Activated CD4-positive, alpha-beta T cell treated with anti-CD3 and anti-CD28 coated beads, Interleukin-2, amount 10 ng/mL, durations not matched to agents 24 days and 14 days (primary cell): ENCODE data around the gene TAF3. TPM values are rescaled to one million over a fixed set of nuclear protein-coding genes. Genes with fewer than 3 reads are reported as not detected.

ENCODE experiments used
- DNase-seq: peaks from one replicate; pipeline ENCODE4 v3.0.0; 2022
- H3K27ac Mint-ChIP-seq: one replicate; pipeline ENCODE4 v1.8.0; 2022; ENCODE audit warnings: mild to moderate bottlenecking, mixed read lengths
- H3K27me3 Mint-ChIP-seq: one replicate; pipeline ENCODE4 v1.8.0; 2022; ENCODE audit warnings: mixed read lengths
- H3K36me3 Mint-ChIP-seq: one replicate; pipeline ENCODE4 v1.8.0; 2022; ENCODE audit warnings: low read depth, mild to moderate bottlenecking, mixed read lengths
- H3K4me1 Mint-ChIP-seq: one replicate; pipeline ENCODE4 v1.8.0; 2021; ENCODE audit warnings: mixed read lengths
- H3K4me3 Mint-ChIP-seq: one replicate; pipeline ENCODE4 v1.8.0; 2022; ENCODE audit warnings: mild to moderate bottlenecking, moderate library complexity, mixed read lengths
- H3K9me3 Mint-ChIP-seq: one replicate; pipeline ENCODE4 v1.8.0; 2021; ENCODE audit warnings: mixed read lengths
- intact Hi-C: fragments of 100-400 bp; cut with micrococcal nuclease; formaldehyde crosslinking; loops from one replicate; pipeline ENCODE4 v1.15.1; 2023
- total RNA-seq: library from RNA; stranded (reverse); gene quantifications from 2 replicates; pipeline ENCODE4 v1.2.3, GENCODE V29; 2022

The TAF3 gene
- total RNA-seq, 1 donor from 2014 or later = 15.1 TPM

DNA sequence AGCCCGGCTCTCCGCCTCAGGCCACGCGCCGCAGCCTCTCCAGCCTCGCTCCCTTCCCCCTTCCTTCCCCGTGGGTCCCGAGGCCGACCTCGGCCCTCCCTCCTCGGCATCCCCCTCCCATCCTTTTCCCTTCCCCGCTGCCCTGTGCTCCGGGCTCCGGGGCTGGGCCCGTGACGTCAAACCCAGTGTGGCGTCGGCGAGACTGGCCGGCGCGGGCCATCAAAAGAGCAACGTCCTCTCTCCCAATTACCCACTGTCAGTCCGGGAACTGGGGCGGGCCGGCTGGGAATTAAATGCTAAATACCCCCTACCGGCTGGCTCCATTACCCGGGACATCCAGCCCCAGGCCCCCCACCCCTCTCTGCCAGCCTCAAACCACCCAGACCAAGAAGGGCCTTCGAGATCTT lies 233.5 kb downstream of the TAF3 start:
- H3K27ac Mint-ChIP-seq = peak overlapping the region; percentile 53
- intact Hi-C loops = loop anchor here (1.0 to 10.0 kb wide), 7 partner anchors 10 to 1040 kb away; partner anchors contain the start of gene TAF3
- H3K27me3 Mint-ChIP-seq = peaks cover 38% of the 10 kb centered on the region
- no peaks in the 10 kb centered on the region for H3K9me3 Mint-ChIP-seq
- H3K4me3 Mint-ChIP-seq = peak overlapping the region; percentile 90
- peaks cover 20% of the 10 kb centered on the region for H3K36me3 Mint-ChIP-seq
- peak; percentile 61 for DNase-seq
- peaks cover 23% of the 10 kb centered on the region for H3K4me1 Mint-ChIP-seq

- peak overlapping the region; percentile 90 for H3K4me3 Mint-ChIP-seq
- DNase-seq = peak; percentile 74
- H3K4me1 Mint-ChIP-seq = peaks cover 25% of the 10 kb centered on the region
- H3K9me3 Mint-ChIP-seq = no peaks in the 10 kb centered on the region
- peaks cover 26% of the 10 kb centered on the region for H3K36me3 Mint-ChIP-seq
- intact Hi-C loops = loop anchor here (1.0 to 10.0 kb wide), 7 partner anchors 10 to 1040 kb away; partner anchors contain the start of gene TAF3
- H3K27ac Mint-ChIP-seq = peak overlapping the region; percentile 80
- peaks cover 32% of the 10 kb centered on the region for H3K27me3 Mint-ChIP-seq
These were observed 234.1 kb downstream of the TAF3 start for GRCh38 chr10:8052341-8052955.

GRCh38 chr10:8052956-8053445 lies 234.7 kb downstream of the TAF3 start:
- Mint-ChIP-seq H3K27ac (peak overlapping the region; percentile 55), H3K27me3 (peaks cover 27% of the 10 kb centered on the region), H3K4me1 (peaks cover 27% of the 10 kb centered on the region), H3K36me3 (peaks cover 32% of the 10 kb centered on the region), H3K9me3 (no peaks in the 10 kb centered on the region), H3K4me3 (peak overlapping the region; percentile 90)
- intact Hi-C loops = loop anchor here (1.0 to 10.0 kb wide), 10 partner anchors 8 to 1156 kb away; partner anchors contain the start of gene TAF3
- no peak for DNase-seq

GRCh38 chr10:8053446-8054243 lies 235.3 kb downstream of the TAF3 start:
- Mint-ChIP-seq H3K36me3 (peaks cover 38% of the 10 kb centered on the region), H3K9me3 (no peaks in the 10 kb centered on the region), H3K4me1 (peaks cover 32% of the 10 kb centered on the region), H3K27ac (peak overlapping the region; percentile 98), H3K27me3 (peaks cover 24% of the 10 kb centered on the region), H3K4me3 (peak overlapping the region; percentile 90)
- DNase-seq = peak; percentile 98
- intact Hi-C loops = loop anchor here (1.0 to 10.0 kb wide), 12 partner anchors 8 to 1156 kb away; partner anchors contain the start of gene TAF3

DNA sequence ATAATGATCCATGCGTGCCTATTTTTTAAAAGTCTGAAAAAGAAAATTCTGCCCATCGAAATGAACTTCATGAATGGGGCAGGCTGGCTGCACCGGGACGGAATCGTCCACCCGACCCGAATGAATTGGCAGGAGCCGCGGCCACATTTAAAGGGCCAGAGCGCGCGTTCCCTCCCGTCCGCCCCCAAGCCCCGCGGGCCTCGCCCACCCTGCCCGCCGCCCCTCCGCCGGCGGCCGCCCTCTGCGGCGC lies 235.9 kb downstream of the TAF3 start:
- Mint-ChIP-seq H3K27ac (peak overlapping the region; percentile 98), H3K9me3 (no peaks in the 10 kb centered on the region), H3K27me3 (peaks cover 20% of the 10 kb centered on the region), H3K36me3 (peaks cover 43% of the 10 kb centered on the region), H3K4me1 (peaks cover 36% of the 10 kb centered on the region), H3K4me3 (peak overlapping the region; percentile 90)
- intact Hi-C loops = loop anchor here (1.0 to 10.0 kb wide), 8 partner anchors 77 to 1038 kb away; partner anchors contain the start of gene TAF3
- DNase-seq = no peak

GRCh38 chr10:8054494-8055407 lies 236.4 kb downstream of the TAF3 start, which contains the start of gene GATA3:
GATA3 (plus strand) TSS chr10:8054688; CDS start chr10:8055656, 968 bp downstream.
- peak; percentile 96 for DNase-seq
- H3K27me3 Mint-ChIP-seq = peaks cover 18% of the 10 kb centered on the region
- intact Hi-C loops = loop anchor here (1.0 to 10.0 kb wide), 9 partner anchors 77 to 1038 kb away; partner anchors contain the start of gene TAF3

GRCh38 chr10:8055420-8056349 lies 237.4 kb downstream of the TAF3 start:
- peaks cover 57% of the 10 kb centered on the region for H3K36me3 Mint-ChIP-seq
- peaks cover 49% of the 10 kb centered on the region for H3K4me1 Mint-ChIP-seq
- H3K27ac Mint-ChIP-seq = peak overlapping the region; percentile 93
- DNase-seq = peak; percentile 85
- peaks cover 17% of the 10 kb centered on the region for H3K27me3 Mint-ChIP-seq
- H3K9me3 Mint-ChIP-seq = no peaks in the 10 kb centered on the region
- peak overlapping the region; percentile 90 for H3K4me3 Mint-ChIP-seq
- intact Hi-C loops = loop anchor here (1.0 to 10.0 kb wide), 4 partner anchors 347 to 969 kb away; no protein-coding TSS in a partner anchor

More at GRCh38 chr10:8054494-8055407, 236.4 kb downstream of the TAF3 start, which contains the start of gene GATA3:
- H3K27ac Mint-ChIP-seq = peak within 1 kb of the TSS; percentile 99
- H3K9me3 Mint-ChIP-seq = no peaks in the 10 kb centered on the region
- peaks cover 48% of the 10 kb centered on the region for H3K36me3 Mint-ChIP-seq
- peak within 1 kb of the TSS; percentile 90 for H3K4me3 Mint-ChIP-seq
- peaks cover 41% of the 10 kb centered on the region for H3K4me1 Mint-ChIP-seq

DNA sequence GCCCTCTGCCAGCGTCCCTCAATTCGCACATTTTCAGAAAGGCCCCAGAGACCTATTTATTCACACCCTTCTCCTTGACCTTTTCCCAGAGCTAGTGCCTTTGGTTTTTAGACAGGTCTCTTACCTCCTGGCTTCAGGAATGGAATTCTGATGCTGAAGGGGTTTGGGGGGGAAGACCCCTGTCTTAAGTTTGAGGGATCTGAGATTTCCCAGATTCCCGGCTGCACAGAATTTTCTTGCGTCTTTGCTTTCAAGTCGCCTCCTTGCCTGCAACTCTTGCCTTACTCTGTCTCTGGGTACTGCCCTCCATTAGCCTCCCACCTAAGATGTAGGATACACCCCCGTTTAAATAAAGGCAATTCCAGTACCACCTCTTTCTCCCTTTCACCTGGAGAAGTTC lies 238.1 kb downstream of the TAF3 start:
- intact Hi-C loops = loop anchor here (10.0 kb wide), 3 partner anchors 532 to 968 kb away; no protein-coding TSS in a partner anchor
- Mint-ChIP-seq H3K4me3 (peak overlapping the region; percentile 90), H3K27ac (peak overlapping the region; percentile 93), H3K36me3 (peaks cover 64% of the 10 kb centered on the region), H3K27me3 (peaks cover 17% of the 10 kb centered on the region), H3K9me3 (no peaks in the 10 kb centered on the region), H3K4me1 (peaks cover 55% of the 10 kb centered on the region)
- DNase-seq = peak; percentile 65

DNA sequence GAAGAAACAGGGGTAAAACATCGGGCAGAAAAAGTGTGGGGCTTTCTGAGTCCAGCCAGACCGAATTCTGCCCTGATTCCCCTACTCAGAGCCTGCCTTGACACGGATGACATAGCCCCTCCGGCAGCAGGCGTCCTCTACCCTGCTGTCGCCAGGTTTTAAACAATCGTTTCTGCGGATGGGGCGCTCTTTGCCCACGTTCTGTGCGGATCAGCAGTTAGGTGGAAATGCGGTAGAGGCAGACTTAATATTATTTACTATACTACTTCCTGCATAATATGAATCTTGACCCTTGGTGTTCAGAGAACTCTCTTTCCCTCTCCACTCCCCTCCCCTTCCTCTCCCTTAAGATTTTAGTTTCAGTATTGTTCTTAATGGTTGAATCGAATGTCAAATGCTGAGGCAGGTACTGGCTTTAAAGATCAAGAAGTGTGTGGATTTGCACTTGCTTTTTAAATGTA lies 238.6 kb downstream of the TAF3 start:
- peak; percentile 87 for DNase-seq
- Mint-ChIP-seq H3K27ac (peak overlapping the region; percentile 93), H3K4me1 (peaks cover 58% of the 10 kb centered on the region), H3K4me3 (peak overlapping the region; percentile 90), H3K36me3 (peaks cover 67% of the 10 kb centered on the region), H3K27me3 (peaks cover 16% of the 10 kb centered on the region), H3K9me3 (no peaks in the 10 kb centered on the region)
- intact Hi-C loops = loop anchor here (1.0 to 10.0 kb wide), 4 partner anchors 9 to 968 kb away; no protein-coding TSS in a partner anchor

- peak overlapping the region; percentile 93 for H3K27ac Mint-ChIP-seq
These were observed 239.4 kb downstream of the TAF3 start for GRCh38 chr10:8057636-8058273.

GRCh38 chr10:8058274-8059111 lies 240.2 kb downstream of the TAF3 start:
- peak overlapping the region; percentile 90 for H3K4me3 Mint-ChIP-seq
- peaks cover 60% of the 10 kb centered on the region for H3K4me1 Mint-ChIP-seq
- intact Hi-C loops = loop anchor here (10.0 kb wide), 3 partner anchors 534 to 966 kb away; no protein-coding TSS in a partner anchor
- H3K27ac Mint-ChIP-seq = peak overlapping the region; percentile 93
- DNase-seq = peak; percentile 61
- H3K27me3 Mint-ChIP-seq = peaks cover 2% of the 10 kb centered on the region
- peaks cover 79% of the 10 kb centered on the region for H3K36me3 Mint-ChIP-seq
- no peaks in the 10 kb centered on the region for H3K9me3 Mint-ChIP-seq

More at GRCh38 chr10:8057636-8058273, 239.4 kb downstream of the TAF3 start:
- H3K36me3 Mint-ChIP-seq = peaks cover 72% of the 10 kb centered on the region
- H3K4me1 Mint-ChIP-seq = peaks cover 58% of the 10 kb centered on the region
- intact Hi-C loops = loop anchor here (1.0 to 10.0 kb wide), 4 partner anchors 9 to 967 kb away; no protein-coding TSS in a partner anchor
- H3K4me3 Mint-ChIP-seq = peak overlapping the region; percentile 90
- peak; percentile 63 for DNase-seq
- H3K27me3 Mint-ChIP-seq = peaks cover 7% of the 10 kb centered on the region
- H3K9me3 Mint-ChIP-seq = no peaks in the 10 kb centered on the region
